ENCODE data around the gene TMEM150A.
"Not testable (repeated sequence)": the region's sequence is repeated elsewhere in the genome, so short reads cannot be mapped to it uniquely, and the experiment has no call there.

TMEM150A gene

GRCh38 chr2:85611705-85612587, 9.4 kb upstream of the TMEM150A start, which contains the start of gene C2orf68:
Gene C2orf68 (minus strand): TSS chr2:85612066. CDS start chr2:85611984, 82 bp downstream.
- peak; percentile 85 to 87 for DNase-seq

GRCh38 chr2:85611217-85611704, 8.8 kb upstream of the TMEM150A start:
- no peak for DNase-seq

GRCh38 chr2:85607268-85608215, 5.0 kb upstream of the TMEM150A start:
- no peak for DNase-seq

- DNase-seq: no peak
Measured at GRCh38 chr2:85606116-85606455, 3.6 kb upstream of the TMEM150A start.

- DNase-seq: no peak
Measured at GRCh38 chr2:85605406-85606115, 3.1 kb upstream of the TMEM150A start.

GRCh38 chr2:85604568-85605339, 2.3 kb upstream of the TMEM150A start:
- no peak for DNase-seq

GRCh38 chr2:85604133-85604444, 1.6 kb upstream of the TMEM150A start:
- not testable (repeated sequence) for DNase-seq

- no peak for DNase-seq
Measured at GRCh38 chr2:85601771-85602475, 575 bp downstream of the TMEM150A start.

- DNase-seq: no peak
Measured at GRCh38 chr2:85600951-85601770, 1.3 kb downstream of the TMEM150A start.

- DNase-seq: no peak
Measured at GRCh38 chr2:85600235-85600575, 2.3 kb downstream of the TMEM150A start.

- DNase-seq: no peak
Measured at GRCh38 chr2:85599468-85600234, 2.8 kb downstream of the TMEM150A start.

GRCh38 chr2:85598594-85599340, 3.7 kb downstream of the TMEM150A start:
- no peak for DNase-seq

GRCh38 chr2:85597241-85597640, 5.3 kb downstream of the TMEM150A start:
- no peak for DNase-seq

GRCh38 chr2:85596486-85597143, 5.9 kb downstream of the TMEM150A start:
- DNase-seq: no peak

- no peak for DNase-seq
Measured at GRCh38 chr2:85596026-85596333, 6.5 kb downstream of the TMEM150A start.

GRCh38 chr2:85595301-85596025, 7.0 kb downstream of the TMEM150A start, which contains the start of gene RNF181:
Gene RNF181 (plus strand): TSS chr2:85595745. CDS start chr2:85595764, 19 bp downstream.
- DNase-seq: peak; percentile 92 to 95

- DNase-seq: no peak
Measured at GRCh38 chr2:85594715-85595300, 7.7 kb downstream of the TMEM150A start.

All from NCI-H1930 (cell line).